SIG-M5 (cell line): ENCODE results near the gene DLG2.
"Not testable (repeated sequence)": the region's sequence is repeated elsewhere in the genome, so short reads cannot be mapped to it uniquely, and the experiment has no call there.

Source experiments
- DNase-seq: peaks from one replicate; lab custom pipeline; 2025; lab: John Stamatoyannopoulos, UW

The DLG2 gene

GRCh38 chr11:84836371-84836770 is 790.8 kb downstream of the DLG2 start:
- DNase-seq = no peak

GRCh38 chr11:84833488-84834088 is 793.6 kb downstream of the DLG2 start:
- DNase-seq = no peak

- DNase-seq = no peak
Measured at GRCh38 chr11:84830372-84830771, 796.8 kb downstream of the DLG2 start.

GRCh38 chr11:84829162-84829561 is 798.0 kb downstream of the DLG2 start:
- DNase-seq = no peak

GRCh38 chr11:84828616-84829015 is 798.5 kb downstream of the DLG2 start:
- no peak for DNase-seq

GRCh38 chr11:84825106-84825660 is 802.0 kb downstream of the DLG2 start:
- no peak for DNase-seq

GRCh38 chr11:84824624-84825023 is 802.5 kb downstream of the DLG2 start:
- DNase-seq = no peak

- DNase-seq = no peak
Measured at GRCh38 chr11:84819537-84819936, 807.6 kb downstream of the DLG2 start.

- no peak for DNase-seq
Measured at GRCh38 chr11:84819128-84819527, 808.0 kb downstream of the DLG2 start.

- DNase-seq = no peak
Measured at GRCh38 chr11:84817998-84818397, 809.1 kb downstream of the DLG2 start.

- DNase-seq = no peak
Measured at GRCh38 chr11:84812471-84812969, 814.6 kb downstream of the DLG2 start.

- no peak for DNase-seq
Measured at GRCh38 chr11:84806354-84806753, 820.8 kb downstream of the DLG2 start.

GRCh38 chr11:84804041-84804440 is 823.1 kb downstream of the DLG2 start:
- DNase-seq = no peak

- DNase-seq = no peak
Measured at GRCh38 chr11:84800755-84801346, 826.3 kb downstream of the DLG2 start.

- DNase-seq = no peak
Measured at GRCh38 chr11:84799112-84799511, 828.0 kb downstream of the DLG2 start.

GRCh38 chr11:84795698-84796097 is 831.4 kb downstream of the DLG2 start:
- DNase-seq = no peak

GRCh38 chr11:84794663-84795443 is 832.3 kb downstream of the DLG2 start:
- no peak for DNase-seq

- no peak for DNase-seq
Measured at GRCh38 chr11:84793318-84793717, 833.8 kb downstream of the DLG2 start.

GRCh38 chr11:84790849-84791427 is 836.2 kb downstream of the DLG2 start:
- DNase-seq = no peak

GRCh38 chr11:84788220-84788619 is 838.9 kb downstream of the DLG2 start:
- DNase-seq = no peak

GRCh38 chr11:84784158-84784557 is 843.0 kb downstream of the DLG2 start:
- DNase-seq = not testable (repeated sequence)

GRCh38 chr11:84780689-84781293 is 846.4 kb downstream of the DLG2 start:
- DNase-seq = peak; percentile 11
